Fibroblast of skin of right quadriceps (primary cell): ENCODE measurements around the gene ARPC4.
"Not testable (repeated sequence)": the region's sequence is repeated elsewhere in the genome, so short reads cannot be mapped to it uniquely, and the experiment has no call there.

ENCODE experiments used
- DNase-seq: peaks from one replicate; pipeline ENCODE4 v3.0.0-alpha.2; 2013

ARPC4 gene

DNA sequence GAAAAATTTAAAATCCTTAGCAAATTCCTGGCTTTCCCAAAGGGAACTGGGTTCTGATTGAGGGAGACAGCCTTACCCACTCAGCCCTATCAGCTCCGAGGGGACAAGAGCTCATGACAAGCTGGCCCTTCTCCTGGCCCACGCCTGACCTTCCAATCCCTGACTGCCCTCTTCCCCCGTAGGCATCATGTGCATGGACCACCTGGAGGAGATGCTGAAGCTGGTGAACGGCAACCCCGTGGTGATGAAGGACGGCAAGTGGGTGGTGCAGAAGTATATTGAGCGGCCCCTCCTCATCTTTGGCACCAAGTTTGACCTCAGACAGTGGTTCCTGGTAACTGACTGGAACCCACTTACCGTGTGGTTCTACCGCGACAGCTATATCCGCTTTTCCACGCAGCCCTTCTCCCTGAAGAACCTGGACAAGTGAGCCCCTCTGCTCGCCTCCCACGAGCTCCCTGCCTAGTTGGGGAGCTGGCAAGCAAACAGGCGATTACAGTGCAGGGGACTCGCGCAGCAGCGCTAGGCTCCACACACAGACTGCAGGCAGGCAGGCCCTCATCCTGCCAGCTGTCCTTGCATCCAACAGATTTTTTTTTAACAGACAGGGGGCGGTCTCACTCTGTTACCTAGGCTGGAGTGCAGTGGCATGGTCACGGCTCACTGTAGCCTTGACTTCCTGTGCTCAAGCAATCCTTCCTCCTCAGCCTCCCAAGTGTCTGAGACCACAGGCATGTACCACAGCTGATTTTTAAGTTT is 34.1 kb downstream of the ARPC4 start:
- DNase-seq, result no peak

DNA sequence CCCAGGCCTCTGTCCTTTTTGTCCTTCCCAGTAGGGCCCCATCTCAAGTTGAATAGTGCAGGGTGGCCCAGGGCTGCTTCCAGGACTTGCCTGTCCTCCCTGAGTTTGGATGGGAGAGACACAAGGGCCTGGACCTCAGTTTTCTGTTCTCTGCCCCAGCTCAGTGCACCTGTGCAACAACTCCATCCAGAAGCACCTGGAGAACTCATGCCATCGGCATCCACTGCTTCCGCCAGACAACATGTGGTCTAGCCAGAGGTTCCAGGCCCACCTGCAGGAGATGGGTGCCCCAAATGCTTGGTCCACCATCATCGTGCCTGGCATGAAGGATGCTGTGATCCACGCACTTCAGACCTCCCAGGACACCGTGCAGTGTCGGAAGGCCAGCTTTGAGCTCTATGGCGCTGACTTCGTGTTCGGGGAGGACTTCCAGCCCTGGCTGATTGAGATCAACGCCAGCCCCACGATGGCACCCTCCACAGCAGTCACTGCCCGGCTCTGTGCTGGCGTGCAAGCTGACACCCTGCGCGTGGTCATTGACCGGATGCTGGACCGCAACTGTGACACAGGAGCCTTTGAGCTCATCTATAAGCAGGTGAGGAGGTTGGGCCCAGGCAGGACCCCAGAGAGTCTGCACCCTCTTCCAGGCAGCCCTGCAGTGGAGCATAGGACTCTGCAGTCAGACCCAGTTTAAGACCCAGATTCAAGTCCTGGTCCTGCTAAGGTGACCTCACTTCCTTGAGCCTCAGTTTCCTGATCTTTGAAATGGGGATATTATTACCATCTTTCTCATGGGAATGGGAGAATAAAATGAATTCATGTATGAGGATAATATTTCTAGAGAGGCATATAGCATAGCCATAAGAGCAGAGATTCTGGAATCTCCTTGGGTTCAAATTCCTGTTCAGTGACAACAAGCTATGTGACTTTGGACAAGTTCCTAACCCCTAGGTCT is 36.2 kb downstream of the ARPC4 start:
- no peak for DNase-seq

DNA sequence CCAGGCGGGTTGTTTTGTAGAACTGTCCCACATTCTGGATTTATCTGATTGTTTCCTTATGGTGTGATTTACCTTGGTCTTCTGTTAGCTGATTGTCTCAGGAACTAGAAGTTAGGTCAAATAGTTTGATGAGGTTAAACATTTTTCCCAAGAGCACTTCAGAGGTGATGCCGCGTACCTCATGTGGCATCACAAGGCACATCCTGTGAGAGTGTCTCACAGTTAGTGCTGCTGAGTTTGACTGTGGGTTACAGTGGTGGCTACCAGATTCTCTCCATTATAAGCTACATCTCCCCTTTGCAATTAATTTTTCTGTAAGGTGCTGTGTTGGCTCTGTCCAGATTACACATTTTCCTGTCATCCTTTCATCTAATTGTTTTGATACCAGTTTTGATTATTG is 38.4 kb downstream of the ARPC4 start:
- no peak for DNase-seq

DNA sequence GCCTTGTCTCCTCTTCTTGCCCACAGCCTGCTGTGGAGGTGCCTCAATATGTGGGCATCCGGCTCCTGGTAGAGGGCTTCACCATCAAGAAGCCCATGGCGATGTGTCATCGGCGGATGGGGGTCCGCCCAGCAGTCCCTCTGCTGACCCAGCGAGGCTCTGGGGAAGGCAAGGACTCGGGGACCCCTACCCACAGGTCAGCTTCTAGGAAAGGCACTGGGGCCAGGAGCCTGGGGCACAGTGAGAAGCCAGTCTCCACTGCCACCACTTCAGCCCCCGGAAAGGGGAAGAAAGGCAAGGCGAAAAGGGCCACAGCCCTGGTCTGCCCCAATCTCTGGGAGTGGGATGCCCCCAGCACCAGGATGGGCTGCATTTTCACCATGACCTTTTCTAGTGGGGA is 40.2 kb downstream of the ARPC4 start:
- DNase-seq, result no peak

DNA sequence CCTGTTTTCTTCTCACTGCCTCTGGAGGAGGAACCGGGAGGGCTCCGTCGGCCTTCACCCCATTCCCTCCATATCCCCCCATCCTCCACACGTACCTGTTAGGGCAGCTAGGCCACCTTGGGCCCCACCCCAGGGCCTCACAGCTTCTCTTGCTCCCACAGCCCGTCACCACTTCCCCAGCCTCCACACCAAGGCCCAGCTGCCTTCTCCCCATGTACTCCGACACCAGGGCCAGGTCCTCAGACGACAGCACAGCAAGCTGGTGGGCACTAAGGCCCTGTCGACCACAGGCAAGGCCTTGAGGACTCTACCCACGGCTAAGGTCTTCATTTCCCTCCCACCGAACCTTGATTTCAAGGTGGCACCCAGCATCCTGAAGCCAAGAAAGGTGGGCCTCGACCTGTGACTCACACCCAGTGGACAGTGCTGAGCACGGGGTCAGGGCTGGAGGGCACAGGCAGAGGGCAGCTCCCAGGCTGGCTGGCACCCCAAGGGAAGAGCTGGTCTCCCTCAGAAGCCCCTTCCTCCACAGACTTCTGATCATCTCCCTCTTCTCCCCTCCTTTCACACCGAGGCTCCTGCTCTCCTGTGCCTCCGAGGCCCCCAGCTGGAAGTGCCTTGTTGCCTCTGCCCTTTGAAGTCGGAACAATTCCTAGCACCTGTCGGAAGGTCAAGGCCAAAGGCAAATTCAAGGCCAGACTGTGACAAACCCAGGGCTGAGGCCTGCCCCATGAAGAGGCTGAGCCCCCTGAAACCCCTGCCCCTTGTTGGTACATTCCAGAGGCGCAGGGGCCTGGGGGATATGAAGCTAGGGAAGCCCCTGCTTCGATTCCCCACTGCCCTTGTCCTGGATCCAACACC is 41.9 kb downstream of the ARPC4 start:
- DNase-seq, result no peak

DNA sequence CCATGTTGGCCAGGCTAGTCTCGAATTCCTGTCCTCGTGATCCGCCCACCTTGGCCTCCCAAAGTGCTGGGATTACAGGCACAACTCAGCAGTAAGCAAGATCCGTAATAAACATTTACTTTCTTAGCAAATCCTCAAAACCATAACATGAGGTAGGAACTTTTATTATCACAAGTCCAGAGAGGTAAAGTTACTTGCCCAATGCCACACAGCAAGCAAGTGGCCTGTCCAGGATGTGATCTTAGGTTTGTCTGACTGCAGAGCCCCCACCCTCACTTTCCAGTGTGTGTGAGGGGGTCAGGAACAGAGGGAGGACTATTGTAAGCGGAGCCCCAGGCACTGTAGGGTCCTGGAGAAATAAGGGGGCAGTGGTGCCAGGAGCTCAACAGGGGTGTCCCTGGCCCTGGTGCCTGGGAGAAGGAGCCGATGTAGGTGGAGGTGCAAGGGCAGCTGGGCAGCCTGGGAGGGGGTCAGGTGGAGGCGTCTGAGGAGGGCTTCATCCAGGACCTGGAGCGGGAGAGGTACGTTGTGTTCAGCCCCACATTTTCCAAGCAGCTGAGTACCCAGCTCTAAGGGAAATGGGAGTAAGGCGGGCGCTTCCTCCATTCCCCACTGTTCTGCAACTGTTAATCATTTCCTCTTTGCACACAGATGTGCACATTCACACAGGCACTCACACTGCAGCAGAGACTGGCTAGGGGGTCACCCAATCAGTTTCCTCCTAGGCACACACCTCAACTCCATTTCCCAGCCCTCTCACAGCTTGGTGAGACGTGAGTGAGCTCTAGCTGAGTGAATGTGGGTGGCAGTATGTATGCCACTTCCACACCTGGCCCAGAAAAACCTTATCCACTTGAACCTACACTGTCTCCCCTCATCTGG is 45.1 kb downstream of the ARPC4 start:
- no peak for DNase-seq

DNA sequence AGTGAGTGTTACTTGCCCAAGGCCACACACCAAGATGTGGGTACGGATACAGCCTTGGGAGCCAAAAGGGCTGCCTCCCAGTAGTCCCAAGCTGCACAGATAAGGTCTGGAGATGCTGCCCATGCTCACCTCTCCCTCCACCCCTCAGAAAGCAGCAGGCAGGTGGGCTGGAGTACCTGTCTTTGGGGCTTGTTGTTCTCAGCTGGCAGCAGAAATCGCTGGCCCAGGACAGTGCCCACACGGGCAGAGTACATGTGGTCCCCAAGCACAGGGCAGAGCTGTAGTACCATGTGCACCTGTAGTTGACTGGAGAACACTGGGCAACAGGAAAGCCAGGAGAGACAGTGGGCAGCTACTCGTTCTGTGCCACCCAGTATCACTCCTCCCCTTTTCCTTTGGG is 46.0 kb downstream of the ARPC4 start:
- no peak for DNase-seq

DNA sequence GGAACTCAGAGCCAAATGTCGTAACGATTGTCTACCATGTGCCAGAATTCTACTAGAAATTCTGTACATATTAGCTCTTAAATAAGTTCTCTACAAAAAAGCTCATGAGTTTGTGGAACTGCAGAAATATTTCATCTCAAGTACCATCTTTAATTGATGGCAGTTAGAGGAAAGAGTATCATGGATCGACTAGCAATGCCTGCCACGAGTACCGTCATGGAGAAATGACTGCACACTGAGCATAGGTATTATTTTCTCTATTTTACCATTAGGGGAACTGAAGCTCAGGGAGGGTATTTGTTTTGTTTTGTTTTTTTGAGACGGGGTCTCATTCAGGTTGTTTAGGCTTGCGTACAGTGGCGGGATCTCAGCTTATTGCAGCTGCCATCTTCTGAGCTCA is 48.1 kb downstream of the ARPC4 start:
- DNase-seq, result no peak

DNA sequence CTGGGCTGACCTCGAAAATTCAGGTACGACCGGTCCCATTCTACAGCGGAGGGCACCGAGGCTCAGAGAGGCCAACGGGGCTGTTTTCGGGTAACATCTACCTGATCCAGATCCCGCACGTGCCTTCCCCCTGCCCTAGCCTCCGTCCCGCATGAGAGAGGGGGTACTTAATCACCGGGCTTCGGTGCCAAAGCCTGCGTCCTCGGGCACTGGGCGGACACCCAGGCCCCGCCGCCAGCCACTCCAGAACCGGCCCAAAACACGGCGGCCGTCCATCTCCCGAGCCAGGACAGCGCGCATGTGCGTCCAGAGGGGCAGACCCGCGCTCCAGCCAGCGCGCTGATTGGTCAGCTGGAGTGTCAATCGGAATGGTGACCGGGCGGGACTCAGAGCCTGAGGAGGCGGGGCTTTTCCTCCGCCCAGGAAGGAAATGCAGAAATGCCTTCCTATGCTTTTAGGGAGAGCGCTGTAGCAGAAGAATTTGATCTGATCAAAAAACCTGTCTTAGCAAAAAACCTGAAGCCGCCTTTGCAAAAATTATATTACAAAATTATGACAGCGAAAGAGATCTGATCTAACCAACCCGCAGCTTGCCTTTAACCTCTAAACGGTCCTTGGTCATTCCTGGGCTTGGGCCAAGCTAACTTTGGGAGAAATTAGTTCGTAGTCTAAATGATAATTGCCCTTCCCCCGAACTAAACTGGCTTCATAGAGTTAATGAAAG is 51.0 kb downstream of the ARPC4 start, which contains the start of gene RPUSD3:
RPUSD3 (minus strand) TSS at position 294 of the 724 bp plus-strand sequence; CDS start at position 276, 18 bp downstream.
- DNase-seq, result peak; percentile 96

DNA sequence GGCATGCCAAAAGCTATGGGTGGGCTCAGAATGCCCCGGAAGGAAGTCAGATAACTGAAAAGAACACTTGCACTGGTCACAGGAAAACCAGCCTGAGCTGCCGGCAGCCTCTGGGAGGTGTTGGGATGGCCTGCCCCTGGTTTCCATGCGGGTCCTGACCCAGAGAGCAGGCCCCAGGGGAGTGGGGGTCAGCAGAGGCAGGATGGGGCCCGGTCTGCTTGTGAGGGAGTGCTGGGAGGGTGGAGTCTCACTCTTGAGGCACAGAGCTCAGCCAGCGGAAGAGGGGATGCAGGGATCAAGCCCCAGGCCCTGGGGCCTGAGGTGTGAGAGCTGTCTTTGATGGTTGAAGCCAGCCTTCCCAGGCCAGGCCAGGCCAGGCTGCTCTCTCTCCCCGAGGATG is 53.3 kb downstream of the ARPC4 start:
- DNase-seq, result no peak

DNA sequence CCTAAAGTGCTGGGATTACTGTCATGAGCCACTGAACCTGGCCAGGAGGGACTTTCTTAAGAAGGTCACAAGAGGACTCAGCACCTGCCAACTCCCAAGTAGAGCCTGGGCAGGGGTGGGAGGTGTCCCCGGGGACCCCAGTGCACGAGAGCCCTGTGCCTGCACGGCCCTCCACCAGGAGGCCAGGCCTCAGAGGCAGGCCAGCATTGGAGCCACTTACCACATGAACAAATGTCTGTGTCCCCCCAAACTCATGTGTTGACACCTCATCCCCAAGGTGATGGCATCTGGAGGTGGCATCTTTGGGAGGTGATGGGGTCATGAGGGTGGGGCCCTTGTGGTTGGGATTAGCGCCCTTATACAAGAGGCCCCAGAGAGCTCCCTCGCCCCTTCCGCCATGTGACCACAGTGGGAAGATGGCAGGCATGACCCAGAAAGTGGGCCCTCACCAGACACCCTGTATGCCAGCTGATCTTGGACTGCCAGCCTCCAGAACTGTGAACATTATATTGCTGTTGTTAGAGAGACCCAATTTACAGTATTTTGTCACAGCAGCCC is 54.1 kb downstream of the ARPC4 start:
- no peak for DNase-seq

DNA sequence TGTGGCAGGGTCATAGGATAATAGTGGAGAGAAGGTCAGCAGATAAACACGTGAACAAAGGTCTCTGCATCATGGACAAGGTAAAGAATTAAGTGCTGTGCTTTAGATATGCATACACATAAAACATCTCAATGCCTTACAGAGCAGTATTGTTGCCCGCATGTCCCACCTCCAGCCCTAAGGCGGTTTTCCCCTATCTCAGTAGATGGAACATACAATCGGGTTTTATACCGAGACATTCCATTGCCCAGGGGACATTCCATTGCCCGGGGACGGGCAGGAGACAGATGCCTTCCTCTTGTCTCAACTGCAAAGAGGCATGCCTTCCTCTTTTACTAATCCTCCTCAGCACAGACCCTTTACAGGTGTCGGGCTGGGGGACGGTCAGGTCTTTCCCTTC is 55.0 kb downstream of the ARPC4 start:
- not testable (repeated sequence) for DNase-seq

DNA sequence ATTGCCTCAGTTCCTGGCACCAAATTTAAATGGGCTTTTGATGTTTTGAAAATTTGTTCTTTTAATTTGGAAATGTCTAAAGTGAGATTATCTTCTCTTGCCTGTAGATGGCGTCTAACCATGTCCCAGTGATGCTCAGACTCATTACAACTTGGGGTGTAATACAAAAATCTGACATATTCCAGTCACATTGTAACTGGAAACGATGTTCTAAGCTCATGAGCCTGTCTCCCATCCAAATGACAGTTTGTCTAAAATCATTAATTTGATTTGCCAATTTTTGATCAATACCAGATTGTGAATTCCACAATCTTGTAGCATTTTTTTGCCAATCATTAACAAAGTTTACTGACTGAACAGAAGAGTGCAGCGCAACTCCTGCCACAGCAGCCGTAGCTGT is 56.0 kb downstream of the ARPC4 start:
- peak; percentile 27 for DNase-seq

DNA sequence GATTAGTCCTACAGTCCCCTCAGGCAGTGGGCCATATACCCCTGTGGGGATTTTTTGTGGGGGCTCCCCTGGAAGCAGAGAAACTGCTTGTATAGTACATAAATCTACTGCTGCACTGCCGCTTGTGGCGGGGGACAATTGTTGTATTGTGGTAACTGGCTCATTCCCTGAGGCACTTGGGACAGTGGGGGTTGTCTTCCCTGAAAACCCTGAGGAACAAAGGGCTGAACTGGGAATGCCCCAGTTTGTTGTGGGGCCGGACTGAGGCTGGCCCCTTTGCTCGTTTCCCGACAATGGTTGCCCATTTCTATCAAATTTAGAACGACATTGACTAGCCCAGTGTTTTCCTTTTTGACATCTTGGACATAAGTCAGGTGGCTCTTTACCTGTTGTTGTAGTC is 58.5 kb downstream of the ARPC4 start:
- not testable (repeated sequence) for DNase-seq

DNA sequence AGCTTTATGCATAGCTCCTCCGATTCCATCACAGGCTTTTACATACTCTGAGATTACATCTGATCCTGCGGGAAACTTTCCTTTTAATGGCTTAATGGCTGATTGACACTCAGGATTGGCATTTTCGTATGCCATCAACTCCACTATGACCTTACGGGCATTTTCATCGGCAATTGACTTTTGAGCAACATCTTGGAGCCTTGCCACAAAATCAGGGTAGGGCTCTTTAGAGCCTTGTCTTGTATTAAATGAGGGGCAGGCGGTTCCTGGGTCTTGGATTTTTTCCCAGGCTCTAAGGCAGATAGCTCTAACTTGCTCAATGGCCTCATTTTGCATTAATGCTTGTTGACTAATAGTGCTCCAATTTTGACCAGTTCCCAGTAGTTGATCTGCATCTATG is 59.0 kb downstream of the ARPC4 start:
- DNase-seq, result not testable (repeated sequence)

DNA sequence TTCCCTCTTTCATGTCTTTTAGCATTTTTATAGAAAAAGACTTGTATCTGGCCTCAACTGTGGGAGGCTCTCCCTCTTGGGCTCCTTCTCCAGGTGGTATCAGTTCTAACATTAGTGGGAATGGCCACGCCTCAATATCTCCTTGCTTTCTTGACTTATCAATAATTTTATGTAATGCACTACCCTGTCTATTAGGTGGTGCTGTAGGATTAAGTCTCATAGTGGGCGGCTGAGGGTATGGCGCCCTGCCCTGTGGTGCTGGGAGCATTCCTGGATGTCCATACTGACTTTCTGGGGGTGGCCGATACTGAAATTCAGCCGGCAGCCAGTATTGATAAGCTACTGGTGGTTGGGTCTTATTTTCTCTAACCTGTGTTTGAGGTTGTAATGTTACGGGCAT is 59.6 kb downstream of the ARPC4 start:
- no peak for DNase-seq

DNA sequence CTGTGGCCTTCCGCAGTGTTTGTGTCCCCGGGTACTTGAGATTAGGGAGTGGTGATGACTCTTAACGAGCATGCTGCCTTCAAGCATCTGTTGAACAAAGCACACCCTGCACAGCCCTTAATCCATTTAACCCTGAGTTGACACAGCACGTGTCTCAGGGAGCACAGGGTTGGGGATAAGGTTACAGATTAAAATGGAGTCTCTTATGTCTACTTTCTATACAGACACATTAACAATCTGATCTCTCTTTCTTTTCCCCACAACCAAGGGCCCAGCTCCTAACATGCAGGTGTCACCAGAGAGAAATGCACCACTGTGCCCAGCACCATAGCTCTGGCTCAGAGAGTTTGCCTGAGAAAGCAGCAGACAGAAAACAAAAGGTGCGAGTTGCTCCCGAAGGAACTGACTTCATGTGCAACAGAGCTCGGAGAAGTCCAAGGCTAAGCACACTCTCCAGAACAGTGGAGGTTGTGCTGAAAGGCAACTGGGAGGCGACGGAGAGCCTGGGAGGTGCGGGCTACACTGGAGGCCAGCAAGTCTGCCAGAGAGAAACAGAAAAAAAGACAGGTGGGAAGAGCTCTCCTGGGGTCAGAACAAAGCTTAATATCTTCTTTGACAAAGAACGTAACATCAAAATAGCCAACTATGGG is 61.5 kb downstream of the ARPC4 start:
- not testable (repeated sequence) for DNase-seq

DNA sequence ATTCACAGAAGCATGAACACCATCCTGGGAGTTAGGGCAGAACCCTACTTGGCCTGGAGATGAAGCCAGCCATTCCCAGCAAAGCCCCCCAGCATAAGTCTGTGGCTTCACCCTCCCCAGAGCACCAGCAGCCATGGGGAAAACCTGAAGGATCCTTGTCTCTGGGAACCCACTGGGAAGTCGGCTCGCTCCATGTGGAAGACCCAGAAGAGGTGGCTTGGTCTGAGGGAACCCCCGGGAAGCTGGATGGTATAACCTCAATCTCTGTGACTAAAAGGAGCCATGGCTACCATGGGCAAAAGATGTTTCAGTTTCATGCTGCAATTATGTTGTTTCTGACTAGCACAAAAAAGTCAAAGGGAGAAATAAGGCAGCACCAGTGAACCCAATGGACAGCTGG is 62.7 kb downstream of the ARPC4 start:
- no peak for DNase-seq
